GM12878 (cell line): ENCODE measurements around the gene MDK. TPM values are rescaled to one million over a fixed set of nuclear protein-coding genes. Genes with fewer than 3 reads are reported as not detected.

ENCODE experiments used
- ATAC-seq: fragments of 200-7000 bp; cut with Tn5 transposase; 3 replicates; pipeline ENCODE4 v1.9.1; 2020; ENCODE audit warnings: mild to moderate bottlenecking, moderate library complexity
- BruUV-seq: library from RNA; stranded (reverse); fragments of 400-500 nt; replicated peaks from 2 replicates; lab custom pipeline; 2021; lab: Mats Ljungman, UMichigan
- CTCF ChIA-PET: fragments of 300-600 bp; sonication (Branson Sonifier 250); formaldehyde crosslinking; extraction: SDS; loops from one replicate; lab custom pipeline; 2021; ENCODE audit warnings: inconsistent platforms; lab: Yijun Ruan, JAX
- POLR2A ChIA-PET: fragments of 350-600 bp; formaldehyde crosslinking; extraction: SDS; loops from one replicate; lab custom pipeline; 2021; ENCODE audit warnings: inconsistent platforms; lab: Charles Lee
- RAD21 ChIA-PET: fragments of 300-600 bp; sonication (Branson Sonifier 250); formaldehyde crosslinking; loops from one replicate; lab custom pipeline; 2023; ENCODE audit warnings: antibody characterized with exemption; ENCODE audit not compliant: unreplicated experiment; lab: Charles Lee
- SMC1A ChIA-PET: fragments of 300-600 bp; sonication (Branson Sonifier 250); formaldehyde crosslinking; loops from one replicate; lab custom pipeline; 2023; ENCODE audit not compliant: unreplicated experiment, uncharacterized antibody; lab: Charles Lee
- DNase-seq: peaks from one replicate; pipeline ENCODE4 v3.0.0-alpha.2; 2011; ENCODE audit warnings: low read depth, low spot score
- FAIRE-seq: peaks from 3 replicates; lab custom pipeline; 2011; peaks lifted over from hg19 to GRCh38; lab: Jason Lieb, UNC
- H2AFZ ChIP-seq: 2 replicates; pipeline ENCODE4 v1.6.0; 2011; ENCODE audit warnings: low read depth, low read length, control low read depth; ENCODE audit not compliant: control insufficient read depth
- H3K27ac ChIP-seq: 2 replicates; pipeline ENCODE4 v1.5.1; 2011; ENCODE audit warnings: control low read depth; ENCODE audit not compliant: control insufficient read depth, insufficient read depth
- H3K27me3 ChIP-seq, 2 experiments: replicated peaks in 1 of 2; 2 replicates each; pipeline versions ENCODE4 v1.6.0 to v1.6.1; 2011; ENCODE audit warnings: low read length in 1 of 2; ENCODE audit not compliant: control insufficient read depth in 2 of 2, insufficient read depth in 2 of 2
- H3K36me3 ChIP-seq, 2 experiments: 2 replicates each; pipeline ENCODE4 v1.5.1; 2011; ENCODE audit warnings: low read length in 1 of 2; ENCODE audit not compliant: control insufficient read depth in 2 of 2, insufficient read depth in 2 of 2
- H3K4me1 ChIP-seq: 2 replicates; pipeline ENCODE4 v1.6.1; 2011; ENCODE audit warnings: mild to moderate bottlenecking, low read length, moderate library complexity, mixed read lengths; ENCODE audit not compliant: control insufficient read depth, insufficient read depth
- H3K4me2 ChIP-seq: 2 replicates; pipeline ENCODE4 v1.6.0; 2011; ENCODE audit warnings: control low read depth; ENCODE audit not compliant: control insufficient read depth, insufficient read depth
- H3K4me3 ChIP-seq: fragments of 200-600 bp; sonication (generic); 2 replicates; pipeline ENCODE4 v1.5.1; 2016
- H3K79me2 ChIP-seq: 2 replicates; pipeline ENCODE4 v1.6.0; 2011; ENCODE audit warnings: low read length; ENCODE audit not compliant: control insufficient read depth, insufficient read depth
- H3K9ac ChIP-seq: 2 replicates; pipeline ENCODE4 v1.8.0; 2011; ENCODE audit warnings: low read length, control low read depth, mixed read lengths; ENCODE audit not compliant: control insufficient read depth, insufficient read depth
- H3K9me3 ChIP-seq: replicated peaks from 3 replicates; pipeline ENCODE4 v1.5.1; 2011; ENCODE audit warnings: mild to moderate bottlenecking, low read length; ENCODE audit not compliant: control insufficient read depth, insufficient read depth
- H4K20me1 ChIP-seq: 2 replicates; pipeline ENCODE4 v1.6.0; 2011; ENCODE audit not compliant: control insufficient read depth, insufficient read depth
- BCLAF1 ChIP-seq: fragments of 450-650 bp; IDR thresholded peaks from 2 replicates; pipeline ENCODE4 v1.6.1; 2017; ENCODE audit warnings: antibody characterized with exemption, mild to moderate bottlenecking, moderate library complexity
- CHD4 ChIP-seq: fragments of 200-600 bp; sonication (generic); IDR thresholded peaks from 2 replicates; pipeline ENCODE4 v1.6.1; 2016; ENCODE audit warnings: mild to moderate bottlenecking
- MTA3 ChIP-seq: IDR thresholded peaks from 2 replicates; pipeline ENCODE4 v1.6.1; 2012; ENCODE audit warnings: low read length, inconsistent platforms, borderline replicate concordance
- SIN3A ChIP-seq: IDR thresholded peaks from 2 replicates; pipeline ENCODE4 v1.6.1; 2012; ENCODE audit warnings: low read depth, low read length, improper control_type of control experiment
- TBL1XR1 ChIP-seq: IDR thresholded peaks from 2 replicates; pipeline ENCODE4 v1.6.1; 2012; ENCODE audit warnings: low read depth, low read length, improper control_type of control experiment
- WGBS: methylation state at CpG from one replicate; pipeline ENCODE4 v1.1.6; 2016; ENCODE audit warnings: low lambda C conversion rate; ENCODE audit not compliant: insufficient replicate concordance, insufficient coverage; ENCODE audit errors: missing lambda C conversion rate; 5-methylcytosine and 5-hydroxymethylcytosine counted together
- in situ Hi-C: fragments of 300-500 bp; cut with MboI; formaldehyde crosslinking; loops from 9 replicates; pipeline ENCODE4 v1.14.3; 2018; ENCODE audit warnings: mixed read lengths
- intact Hi-C: fragments of 100-400 bp; cut with micrococcal nuclease; formaldehyde crosslinking; loops from one replicate; pipeline ENCODE4 v1.14.2; 2022; ENCODE audit not compliant: unreplicated experiment
- polyA plus RNA-seq, 11 experiments: library from polyadenylated mRNA; depleted of rRNA in 4 of 11; unstranded in 6 of 11; stranded (reverse) in 5 of 11; fragments of >200 nt; fragmentation: Nextera tagmentation in 4 of 11; fragmentation: Illumina TruSeq in 1 of 11; extraction: Ambion mirVana in 4 of 11; extraction: Trizol in 1 of 11; gene quantifications; 1 replicate in 1 of 11; 2 replicates in 10 of 11; pipeline versions ENCODE4 v1.2.1 to v1.2.3, GENCODE V29; 2011 to 2016; ENCODE audit warnings: inconsistent platforms in 2 of 11, missing spikeins in 2 of 11, low read depth in 1 of 11
- total RNA-seq, 4 experiments: library from RNA; depleted of rRNA in 3 of 4; stranded (reverse); fragments of >200 nt in 3 of 4; fragmentation: Illumina TruSeq in 1 of 4; extraction: Trizol in 1 of 4; gene quantifications; 2 replicates each; pipeline versions ENCODE4 v1.2.1 to v1.2.3, GENCODE V29; 2013 to 2021

The MDK gene
- total and polyA plus RNA-seq, 10 of the 15 experiments (the other 5 are each of a cell fraction or from before 2014, with no cell fraction given) = 0.77 to 17.8 (median 9.9) TPM

- DNase-seq = no peak
- 0 out of 2 replicates have a peak overlapping the region, but pooled peaks have one; percentile 4 for H3K9ac ChIP-seq
- POLR2A ChIA-PET = interaction anchor here (1.2 to 2.9 kb wide), 2 partner anchors 9 to 16 kb away, joined by 3 to 21 read pairs; no protein-coding TSS in a partner anchor
- RAD21 ChIA-PET = interaction anchor here (0.9 to 4.3 kb wide), 11 partner anchors 10 to 267 kb away, joined by 3 to 24 read pairs (median 4); no protein-coding TSS in a partner anchor
- in situ Hi-C loops (no loop called here), intact Hi-C loops (no loop called here)
- H3K36me3 ChIP-seq = peaks cover 0 to 3% of the 10 kb centered on the region in 2 experiments; a peak in 3 of 4 replicates
- H3K79me2 ChIP-seq = peaks cover 61% of the 10 kb centered on the region
- H3K4me3 ChIP-seq = no peak overlapping the region
- no peak for TF ChIP-seq MTA3
- TF ChIP-seq SIN3A = no peak
- TF ChIP-seq TBL1XR1 = no peak
- no peak for TF ChIP-seq BCLAF1
- no peak for TF ChIP-seq CHD4
- no peaks in the 10 kb centered on the region for H3K9me3 ChIP-seq
- H4K20me1 ChIP-seq = no peaks in the 10 kb centered on the region
- no peak overlapping the region for H2AFZ ChIP-seq
- no peak for FAIRE-seq
- H3K27me3 ChIP-seq = no peaks in the 10 kb centered on the region
- SMC1A ChIA-PET = interaction anchor here (0.6 to 5.3 kb wide), 5 partner anchors 9 to 272 kb away, joined by 3 to 70 read pairs (median 5); no protein-coding TSS in a partner anchor
- BruUV-seq = no TSS peak
- CTCF ChIA-PET = interaction anchor here (0.6 to 19.9 kb wide), 18 partner anchors 9 to 267 kb away, joined by 3 to 423 read pairs (median 5); partner anchors contain the start of genes ATG13 and CHRM4
- 87% methylated on average over 5 of the region's 5 CpGs for WGBS
- H3K27ac ChIP-seq = no peak overlapping the region
- no peak for ATAC-seq
- H3K4me1 ChIP-seq = peaks cover 33% of the 10 kb centered on the region
- peak overlapping the region; percentile 60; the same call in 1 of the 2 replicates for H3K4me2 ChIP-seq
Measured at GRCh38 chr11:46351606-46352005, 29.9 kb upstream of the MDK start.
